ENCODE results near the gene DPH2.

DNA sequence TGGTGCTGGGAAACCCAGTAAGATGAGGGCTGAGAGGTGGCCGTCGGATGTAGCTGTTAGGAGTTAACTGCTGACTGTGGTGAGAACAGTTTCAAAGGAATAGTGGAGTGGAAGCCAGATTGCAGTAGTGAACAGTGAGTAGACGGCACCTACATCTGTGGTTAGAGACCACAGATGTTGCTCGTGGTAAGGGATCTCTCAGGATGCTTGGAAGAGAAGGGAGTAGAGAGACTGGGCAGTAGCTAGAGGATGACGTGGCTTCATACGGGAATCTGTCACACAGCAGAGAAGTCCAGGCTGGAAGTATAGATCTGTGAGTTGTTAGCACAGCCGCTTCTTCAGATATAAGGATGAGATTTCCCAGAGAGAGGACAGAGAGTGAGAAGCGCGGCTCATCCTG, 44.0 kb upstream of the DPH2 start:
- TF ChIP-seq, protein P1, sequence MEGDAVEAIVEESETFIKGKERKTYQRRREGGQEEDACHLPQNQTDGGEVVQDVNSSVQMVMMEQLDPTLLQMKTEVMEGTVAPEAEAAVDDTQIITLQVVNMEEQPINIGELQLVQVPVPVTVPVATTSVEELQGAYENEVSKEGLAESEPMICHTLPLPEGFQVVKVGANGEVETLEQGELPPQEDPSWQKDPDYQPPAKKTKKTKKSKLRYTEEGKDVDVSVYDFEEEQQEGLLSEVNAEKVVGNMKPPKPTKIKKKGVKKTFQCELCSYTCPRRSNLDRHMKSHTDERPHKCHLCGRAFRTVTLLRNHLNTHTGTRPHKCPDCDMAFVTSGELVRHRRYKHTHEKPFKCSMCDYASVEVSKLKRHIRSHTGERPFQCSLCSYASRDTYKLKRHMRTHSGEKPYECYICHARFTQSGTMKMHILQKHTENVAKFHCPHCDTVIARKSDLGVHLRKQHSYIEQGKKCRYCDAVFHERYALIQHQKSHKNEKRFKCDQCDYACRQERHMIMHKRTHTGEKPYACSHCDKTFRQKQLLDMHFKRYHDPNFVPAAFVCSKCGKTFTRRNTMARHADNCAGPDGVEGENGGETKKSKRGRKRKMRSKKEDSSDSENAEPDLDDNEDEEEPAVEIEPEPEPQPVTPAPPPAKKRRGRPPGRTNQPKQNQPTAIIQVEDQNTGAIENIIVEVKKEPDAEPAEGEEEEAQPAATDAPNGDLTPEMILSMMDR (conservative IDR thresholded peaks at IDR 0.05; ENCODE audit: low read length), result no peak
- TF ChIP-seq EZH2phosphoT487 (IDR thresholded peaks at IDR 0.05; ENCODE audit: borderline replicate concordance, low read depth, low read length), result no peak

Measured in OCI-LY7 (cell line).